GM12878 (cell line): ENCODE data around the gene CMTM1. TPM values are rescaled to one million over a fixed set of nuclear protein-coding genes. Genes with fewer than 3 reads are reported as not detected.

Source experiments
- ASH2L ChIP-seq: fragments of 300-600, 200-600 bp; sonication (generic); IDR thresholded peaks from 2 replicates; pipeline ENCODE4 v1.6.1; 2017; ENCODE audit warnings: low read depth, mild to moderate bottlenecking, borderline replicate concordance
- BRCA1 ChIP-seq: IDR thresholded peaks from 2 replicates; pipeline ENCODE4 v1.6.1; 2011; ENCODE audit warnings: low read depth, low read length, improper control_type of control experiment
- CTCF ChIP-seq, 3 experiments: IDR thresholded peaks in 2 of 3; conservative IDR thresholded peaks in 1 of 3; 2 replicates each; pipeline ENCODE4 v1.5.1; 2011; ENCODE audit warnings: low read depth in 3 of 3, low read length in 3 of 3, mild to moderate bottlenecking in 3 of 3, control low read depth in 2 of 3, moderate library complexity in 2 of 3, inconsistent platforms in 1 of 3, mixed read lengths in 1 of 3; ENCODE audit not compliant: control insufficient read depth in 2 of 3, insufficient read depth in 1 of 3; ENCODE audit errors: extremely low read depth in 1 of 3
- LARP7 ChIP-seq: fragments of 450-650 bp; IDR thresholded peaks from 2 replicates; pipeline ENCODE4 v1.6.1; 2017; ENCODE audit warnings: mild to moderate bottlenecking
- NR2C1 ChIP-seq: fragments of 450-650 bp; IDR thresholded peaks from 2 replicates; pipeline ENCODE4 v1.6.1; 2017; ENCODE audit warnings: antibody characterized with exemption, mild to moderate bottlenecking, moderate library complexity
- PRDM15 ChIP-seq: fragments of 450-650 bp; formaldehyde crosslinking; IDR thresholded peaks from 2 replicates; pipeline ENCODE4 v1.4.0; 2020; ENCODE audit warnings: mild to moderate bottlenecking, moderate library complexity
- RFX5 ChIP-seq: IDR thresholded peaks from 2 replicates; pipeline ENCODE4 v1.6.1; 2011; ENCODE audit warnings: low read depth, low read length, improper control_type of control experiment
- polyA plus RNA-seq, 11 experiments: library from polyadenylated mRNA; depleted of rRNA in 4 of 11; unstranded in 6 of 11; stranded (reverse) in 5 of 11; fragments of >200 nt; fragmentation: Nextera tagmentation in 4 of 11; fragmentation: Illumina TruSeq in 1 of 11; extraction: Ambion mirVana in 4 of 11; extraction: Trizol in 1 of 11; gene quantifications; 1 replicate in 1 of 11; 2 replicates in 10 of 11; pipeline versions ENCODE4 v1.2.1 to v1.2.3, GENCODE V29; 2011 to 2016; ENCODE audit warnings: inconsistent platforms in 2 of 11, missing spikeins in 2 of 11, low read depth in 1 of 11
- total RNA-seq, 4 experiments: library from RNA; depleted of rRNA in 3 of 4; stranded (reverse); fragments of >200 nt in 3 of 4; fragmentation: Illumina TruSeq in 1 of 4; extraction: Trizol in 1 of 4; gene quantifications; 2 replicates each; pipeline versions ENCODE4 v1.2.1 to v1.2.3, GENCODE V29; 2013 to 2021

The CMTM1 gene
- total and polyA plus RNA-seq, 10 of the 15 experiments (the other 5 are each of a cell fraction or from before 2014, with no cell fraction given) = 0.09 to 3.0 (median 1.4) TPM; not detected in 2

- TF ChIP-seq PRDM15 (CRISPR knock-in tag) = no peak
- TF ChIP-seq NR2C1 = no peak
- no peak for TF ChIP-seq LARP7
- no peak for TF ChIP-seq CTCF (IDR thresholded peaks at IDR 0.05 in 2 of 3, conservative IDR thresholded peaks at IDR 0.05 in 1 of 3; ENCODE audit: control insufficient read depth in 2 of 3, extremely low read depth in 1 of 3, insufficient read depth in 1 of 3, low read depth in 3 of 3, low read length in 3 of 3)
- no peak for TF ChIP-seq ASH2L
- TF ChIP-seq RFX5 = no peak
- no peak for TF ChIP-seq BRCA1
Observed at GRCh38 chr16:66612422-66612821, 46.2 kb downstream of the CMTM1 start (continued).
